ENCODE data around the gene NALCN.

The NALCN gene

DNA sequence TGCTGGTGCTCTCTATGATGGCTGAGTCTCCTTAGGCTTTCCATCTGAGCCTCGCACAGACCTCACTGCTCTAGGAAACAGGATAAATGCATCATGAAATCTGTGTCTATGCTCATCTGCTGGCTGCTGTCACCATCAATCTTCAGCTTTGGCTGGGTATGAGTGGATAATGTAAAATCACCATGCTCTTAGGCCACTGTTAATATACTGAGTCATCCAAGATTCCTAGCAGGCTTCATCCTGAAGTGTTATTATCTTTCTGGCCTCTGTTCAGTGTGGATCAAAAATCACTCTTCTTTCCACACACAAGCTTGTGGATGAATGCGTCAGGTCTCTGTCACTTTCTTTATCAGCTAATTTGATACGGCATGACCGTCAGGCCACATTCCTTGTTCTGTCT is 317.4 kb downstream of the NALCN start:
- DNase-seq: no peak

DNA sequence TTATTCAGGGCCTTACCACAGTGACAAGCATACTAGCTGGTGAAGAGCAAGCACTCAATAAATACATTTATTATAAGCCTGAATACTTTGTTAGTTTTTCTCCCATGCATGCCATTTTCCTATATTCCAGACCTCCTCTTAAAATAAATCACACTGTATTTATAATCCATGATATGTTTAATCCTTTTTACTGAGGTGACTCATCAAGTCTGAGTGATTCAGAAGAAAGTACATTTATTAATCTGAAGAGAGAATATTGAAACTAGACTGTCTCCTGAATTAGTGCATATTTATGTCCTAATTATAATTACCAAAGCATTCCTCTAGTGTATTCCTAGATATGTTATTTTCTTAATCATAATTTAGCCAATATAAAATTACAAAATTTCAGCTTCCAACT is 323.3 kb downstream of the NALCN start:
- DNase-seq: no peak

DNA sequence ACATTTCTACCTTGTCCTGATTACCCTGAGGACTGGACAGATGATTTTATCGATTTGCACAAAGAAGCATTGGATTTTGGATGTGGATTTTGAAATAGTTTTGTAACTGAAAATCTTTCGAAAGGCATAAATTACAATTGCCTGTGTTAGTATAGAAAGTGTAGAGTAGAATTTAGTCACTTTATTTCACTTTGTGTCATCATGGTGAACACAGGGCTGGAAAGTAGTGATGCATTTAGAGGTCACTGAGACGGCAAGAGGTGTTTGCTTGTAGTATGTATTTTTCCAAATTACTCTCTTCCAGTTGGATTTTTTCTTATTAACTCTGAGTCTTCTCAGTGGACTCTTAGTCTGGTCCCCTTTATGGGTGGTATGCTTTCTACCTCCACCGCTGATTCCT is 326.0 kb downstream of the NALCN start:
- no peak for DNase-seq

DNA sequence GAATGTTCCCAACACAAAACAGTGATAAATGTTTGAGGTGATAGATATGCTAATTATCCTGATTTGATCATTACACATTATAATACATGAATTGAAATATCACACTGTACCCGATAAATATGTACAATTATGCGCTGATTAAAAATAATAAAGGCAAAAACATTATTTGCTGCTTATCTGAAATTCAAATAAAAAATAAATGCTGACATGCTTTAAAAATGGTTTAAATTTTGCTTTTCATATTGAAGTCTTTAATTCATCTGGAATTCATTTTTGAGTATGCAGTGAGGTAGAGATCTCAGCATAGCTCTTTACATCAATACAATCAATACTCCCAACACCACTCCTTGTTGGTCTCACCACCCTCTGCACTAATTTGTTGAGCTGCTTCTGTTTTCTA is 330.8 kb downstream of the NALCN start:
- DNase-seq: no peak

DNA sequence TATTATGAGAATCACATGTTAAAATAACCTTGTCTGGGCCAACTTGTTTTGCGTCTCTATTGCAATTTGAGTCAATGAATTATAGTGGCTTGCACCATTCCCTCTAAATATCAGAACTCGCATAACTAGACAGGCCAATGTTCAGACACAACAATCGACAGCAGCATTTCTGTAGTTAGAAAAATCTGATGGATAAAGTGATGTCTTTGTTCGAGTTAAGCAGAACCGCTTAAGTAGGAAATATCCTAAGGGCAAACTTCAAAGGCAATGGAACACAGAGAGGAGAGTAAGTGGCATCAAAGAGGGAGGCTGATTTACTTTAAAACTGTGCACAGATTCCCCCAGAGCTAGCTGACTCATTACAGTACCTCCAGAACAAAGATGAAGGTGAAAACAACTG is 333.9 kb downstream of the NALCN start:
- DNase-seq: no peak

DNA sequence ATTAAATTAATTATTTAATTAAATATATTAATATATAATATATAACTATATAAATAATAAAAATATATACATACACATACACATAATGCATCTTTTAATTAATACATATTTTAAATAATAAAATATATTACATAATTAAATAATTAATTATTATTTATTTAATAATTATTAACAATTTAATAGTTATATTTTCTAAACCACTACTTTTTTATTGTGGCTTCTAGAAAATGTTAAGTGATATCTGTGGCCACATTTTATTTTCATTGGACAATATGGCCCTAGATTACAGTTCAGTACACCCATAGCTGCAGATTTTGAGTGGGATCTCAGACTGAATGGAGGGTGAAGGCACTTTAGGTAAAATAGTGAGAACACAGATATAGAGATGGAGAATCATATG is 335.7 kb downstream of the NALCN start:
- DNase-seq: no peak

DNA sequence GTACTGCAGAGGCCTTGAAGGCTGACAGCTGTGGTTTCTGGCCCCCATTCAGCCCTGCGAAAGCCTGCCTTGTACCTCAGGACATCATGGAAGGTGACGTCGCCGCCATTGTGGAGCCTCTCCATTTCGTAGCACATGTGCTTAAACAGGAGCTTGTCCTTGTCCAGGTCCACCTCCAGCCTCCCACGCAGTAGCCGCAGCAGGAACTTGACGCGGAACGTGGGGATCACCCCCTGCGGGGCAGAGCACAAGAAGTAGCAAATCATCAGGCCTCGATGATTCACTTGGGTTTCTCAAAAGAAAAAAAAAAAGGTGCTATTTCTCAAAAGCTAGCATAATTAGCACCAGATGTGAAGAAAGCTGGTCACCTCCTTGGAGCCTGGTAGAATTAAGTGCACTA is 351.0 kb downstream of the NALCN start:
- DNase-seq: no peak

DNA sequence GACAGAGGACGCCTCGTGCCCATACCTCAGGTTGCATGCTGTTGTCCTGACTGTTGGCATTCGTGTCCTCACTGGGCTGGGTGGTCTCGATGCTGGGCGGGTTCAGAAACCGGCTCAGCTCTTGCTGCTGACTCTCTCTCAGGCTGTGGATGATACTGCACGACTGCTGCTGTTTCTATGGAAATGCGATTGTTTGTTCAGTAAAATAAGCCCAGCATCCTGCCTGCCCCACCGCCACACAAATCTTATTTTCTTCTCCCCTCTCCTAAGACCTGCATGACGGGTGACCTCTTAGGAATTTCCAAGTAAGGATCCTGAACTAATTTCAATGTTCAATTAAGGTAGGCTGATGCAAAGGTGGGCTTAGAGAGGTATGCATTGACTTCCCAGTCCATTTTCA is 356.5 kb downstream of the NALCN start:
- DNase-seq: no peak

DNA sequence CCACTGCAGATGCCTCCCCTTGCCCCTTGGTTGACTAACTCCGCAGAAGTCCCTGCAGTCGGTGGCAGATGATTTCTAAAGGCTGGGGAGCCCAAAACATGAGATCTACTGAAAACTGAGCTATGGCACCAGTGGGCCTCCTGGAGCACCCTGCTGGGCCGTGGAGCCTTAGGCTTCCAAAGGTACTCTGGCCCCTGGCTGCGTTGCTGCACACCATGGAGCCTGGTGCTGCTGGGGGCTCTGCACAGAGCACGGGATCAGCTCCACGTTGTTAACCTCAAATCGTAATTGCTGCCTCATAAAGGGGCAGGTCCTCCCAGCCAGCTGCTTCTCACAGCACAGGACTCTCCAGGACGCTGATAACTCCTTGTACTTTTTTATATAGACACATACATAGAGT is 357.5 kb downstream of the NALCN start:
- no peak for DNase-seq

DNA sequence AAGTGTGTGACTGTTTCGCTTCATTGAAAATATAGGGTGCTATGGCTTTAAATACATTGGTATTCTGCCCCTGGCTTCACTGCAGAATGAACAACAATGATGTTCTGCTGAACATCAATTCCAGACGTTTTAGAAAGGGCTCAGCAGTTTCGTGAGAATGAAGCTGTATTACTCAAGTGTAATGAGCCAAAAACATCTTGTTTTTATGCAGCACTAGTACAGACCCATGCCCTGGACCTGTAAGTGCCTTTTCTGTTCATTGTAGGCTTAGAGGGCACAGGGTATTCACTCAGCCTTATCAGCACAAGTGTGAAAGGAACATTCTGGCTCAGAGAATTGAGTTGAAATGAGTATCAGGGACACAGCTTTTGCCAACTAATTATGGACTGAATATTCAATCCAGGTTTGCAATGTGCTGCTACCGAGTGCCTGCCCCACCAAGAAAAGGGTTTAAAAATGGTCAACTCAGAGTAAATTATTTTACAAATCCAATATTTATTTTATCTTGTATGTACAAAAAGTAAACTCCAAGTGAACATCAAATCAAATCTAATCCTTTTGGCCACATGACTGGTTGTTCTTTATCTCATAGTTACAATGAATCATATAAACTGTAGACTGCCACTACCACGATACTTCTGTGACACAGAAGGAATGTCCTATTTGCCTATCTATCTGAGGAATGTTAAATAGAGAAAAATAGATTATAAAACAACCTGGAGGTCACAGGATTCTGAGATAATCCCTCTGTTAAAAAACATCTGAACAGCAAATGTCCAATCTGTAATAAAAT is 362.8 kb downstream of the NALCN start:
- no peak for DNase-seq

DNA sequence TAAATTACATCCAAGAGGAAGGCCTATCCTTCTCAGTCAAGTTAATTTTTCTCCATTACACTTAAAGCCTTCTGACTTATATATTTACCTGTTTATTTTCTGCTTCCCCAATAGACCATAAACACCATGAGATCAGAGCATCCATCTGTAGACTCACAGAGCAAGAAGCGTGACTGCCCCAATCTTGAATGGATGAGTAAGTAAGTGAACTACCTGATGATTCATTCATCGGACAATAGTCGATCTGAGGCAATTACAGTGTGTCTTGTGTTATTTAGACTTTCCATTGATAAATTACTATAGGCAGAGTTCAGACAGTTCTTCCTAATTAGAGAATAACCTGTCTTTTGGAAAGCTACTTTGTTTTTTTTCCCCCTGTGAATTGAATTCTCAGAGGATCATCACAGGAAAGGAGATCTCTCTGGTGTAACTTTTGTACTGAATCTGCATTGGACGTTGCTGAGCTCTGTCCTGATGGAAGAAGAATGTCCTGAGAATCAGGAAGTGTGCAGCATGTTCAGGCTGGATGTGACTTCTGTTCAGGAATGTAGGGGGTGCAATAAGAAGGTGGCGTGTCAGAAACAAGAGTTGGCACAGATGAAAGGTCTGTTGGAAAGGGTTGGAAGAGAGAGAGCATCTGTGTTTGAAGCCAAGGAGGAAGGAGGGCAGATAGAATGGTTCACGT is 367.0 kb downstream of the NALCN start:
- no peak for DNase-seq

DNA sequence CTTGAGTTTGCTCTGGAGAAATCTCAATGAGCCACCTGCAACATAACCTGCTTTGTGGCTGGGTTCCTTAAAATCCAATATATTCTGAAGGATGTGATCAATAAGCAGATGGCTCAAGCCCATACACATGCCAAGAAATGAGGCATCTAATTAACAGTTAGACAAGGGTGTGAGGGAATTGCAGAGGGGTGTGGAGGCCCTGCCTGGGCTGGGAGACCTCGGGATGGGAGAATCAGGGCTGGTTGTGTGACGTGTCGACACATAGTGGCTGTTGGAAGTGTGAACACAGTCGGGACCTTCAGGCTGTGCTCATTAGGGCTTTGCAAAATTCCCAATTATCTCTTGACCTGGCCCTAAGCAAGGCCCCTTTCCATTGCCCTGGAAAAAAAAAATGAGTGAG is 379.8 kb downstream of the NALCN start:
- no peak for DNase-seq

DNA sequence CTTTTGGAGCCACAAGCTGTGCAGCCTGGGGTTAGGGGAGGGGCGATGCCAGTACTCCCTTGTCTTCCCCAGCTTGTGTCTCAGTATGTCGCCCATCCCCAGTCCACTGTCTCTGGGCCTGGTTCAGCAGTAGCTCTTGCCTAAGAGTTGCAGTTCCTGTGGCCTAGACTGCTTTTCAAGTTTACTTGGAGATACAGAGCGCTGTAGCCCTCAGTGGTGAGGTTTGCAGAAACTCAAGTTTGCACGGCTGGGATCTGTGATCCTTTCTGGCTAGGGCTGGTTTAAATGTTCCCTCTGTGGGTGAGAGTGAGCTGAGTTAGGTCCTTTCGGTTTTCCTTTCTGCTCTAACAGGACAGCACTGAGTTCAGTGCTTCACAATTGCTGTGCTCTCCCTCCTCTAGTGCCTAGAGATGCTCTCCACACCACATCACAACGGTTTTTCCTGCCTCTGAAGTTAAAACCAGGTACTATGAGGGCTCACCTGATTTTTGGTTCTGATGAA is 381.1 kb downstream of the NALCN start:
- no peak for DNase-seq

DNA sequence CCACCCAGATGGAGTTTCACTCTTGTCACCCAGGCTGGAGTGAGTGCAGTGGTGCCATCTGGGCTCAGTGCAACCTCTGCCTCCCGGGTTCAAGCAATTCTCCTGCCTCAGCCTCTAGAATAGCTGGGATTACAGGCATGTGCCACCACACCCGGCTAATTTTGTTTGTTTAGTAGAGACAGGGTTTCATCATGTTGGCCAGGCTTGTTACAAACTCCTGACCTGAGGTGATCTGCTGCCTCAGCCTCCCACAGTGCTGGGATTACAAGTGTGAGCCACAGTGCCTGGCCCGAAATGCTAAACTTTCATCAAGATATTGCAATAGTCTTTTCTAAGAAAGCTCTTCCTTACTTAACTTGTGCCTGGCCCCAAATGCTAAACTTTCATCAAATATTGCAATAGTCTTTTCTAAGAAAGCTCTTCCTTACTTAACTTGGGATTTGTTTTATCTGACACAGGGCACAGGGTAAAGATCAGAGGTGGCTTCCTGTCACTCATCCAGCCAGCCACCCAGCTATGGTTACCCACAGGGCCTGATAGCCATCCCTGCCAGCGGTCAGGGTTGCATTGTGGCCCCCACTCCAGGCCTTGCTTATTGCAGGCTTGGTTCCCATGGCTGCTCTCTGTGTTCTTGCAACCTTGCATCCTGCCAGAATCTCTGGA is 389.4 kb downstream of the NALCN start:
- no peak for DNase-seq

DNA sequence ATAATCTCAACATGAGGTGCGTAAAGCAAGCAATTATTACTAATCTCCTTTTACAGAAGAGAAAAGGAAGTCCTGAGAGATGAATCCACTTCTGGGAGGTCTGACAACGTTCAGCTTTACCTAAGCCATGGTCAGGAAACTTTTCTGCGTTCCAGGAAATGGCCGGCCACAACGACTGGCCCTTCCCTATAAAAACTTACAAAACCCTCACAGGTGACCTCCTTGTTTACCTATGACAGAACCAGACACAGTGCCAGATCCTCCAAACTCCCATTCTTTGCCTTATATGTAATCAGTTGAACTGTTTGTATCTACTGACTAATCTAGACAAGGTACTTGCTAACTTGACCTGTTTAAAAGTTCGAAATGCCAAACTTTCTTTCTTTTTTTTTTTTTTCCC is 390.0 kb downstream of the NALCN start:
- DNase-seq: no peak

DNA sequence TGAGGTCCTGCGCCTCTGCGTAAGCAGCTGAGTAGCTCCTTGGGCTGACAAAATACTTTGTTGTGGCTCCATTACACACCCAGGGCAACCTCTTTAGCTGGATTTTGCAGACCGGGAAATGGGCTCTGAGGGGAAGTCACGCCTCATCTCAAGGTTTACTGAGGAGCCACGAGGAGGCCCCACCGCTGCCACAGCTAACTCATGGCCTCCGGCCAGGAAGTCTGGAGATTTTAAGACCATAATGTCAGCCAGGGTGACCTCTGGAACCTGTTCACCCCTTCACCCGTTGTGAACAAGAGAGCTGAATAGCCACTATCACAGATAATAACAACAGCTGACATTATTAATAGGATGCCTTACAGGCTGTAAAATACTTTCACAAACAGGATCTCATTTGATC is 390.4 kb downstream of the NALCN start:
- no peak for DNase-seq

DNA sequence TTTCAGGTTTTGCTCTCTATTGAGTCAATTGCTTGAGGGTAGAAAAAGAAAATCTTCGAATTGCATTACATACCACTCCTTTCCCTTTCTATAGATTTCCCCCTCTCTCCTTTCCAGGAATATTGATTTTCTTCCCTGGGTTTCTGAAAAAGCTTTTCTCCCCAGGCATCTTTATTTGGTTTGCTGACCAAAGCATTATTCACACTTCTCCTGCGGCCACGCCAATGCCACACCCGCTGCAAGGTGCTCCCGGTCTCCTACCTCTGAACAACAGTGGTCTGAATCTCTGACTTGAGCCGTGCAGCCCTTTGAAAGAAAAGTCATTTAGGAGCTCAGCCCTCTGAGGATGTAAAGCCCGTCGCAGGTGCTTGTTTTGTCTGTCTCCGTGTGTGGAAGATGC is 390.8 kb downstream of the NALCN start:
- no peak for DNase-seq

DNA sequence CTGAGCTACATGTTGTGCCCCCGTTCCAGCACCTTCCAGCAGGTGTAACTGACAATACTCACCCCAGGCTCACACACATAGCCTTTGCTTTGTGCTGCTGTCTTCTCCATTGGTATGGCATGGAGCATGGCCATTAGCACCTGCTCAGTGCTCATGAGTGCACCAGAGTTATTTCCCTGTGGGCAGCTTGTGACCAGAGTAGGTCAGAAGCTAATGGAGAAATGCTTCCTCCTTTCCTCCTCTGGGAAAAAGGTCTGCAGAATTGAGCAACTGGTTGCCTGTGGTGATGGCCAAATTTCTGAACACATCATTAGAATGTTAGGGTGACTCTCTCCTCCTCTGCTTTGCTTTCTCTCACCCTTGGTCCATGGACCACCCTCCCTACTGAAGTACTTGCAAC is 397.2 kb downstream of the NALCN start:
- no peak for DNase-seq

DNA sequence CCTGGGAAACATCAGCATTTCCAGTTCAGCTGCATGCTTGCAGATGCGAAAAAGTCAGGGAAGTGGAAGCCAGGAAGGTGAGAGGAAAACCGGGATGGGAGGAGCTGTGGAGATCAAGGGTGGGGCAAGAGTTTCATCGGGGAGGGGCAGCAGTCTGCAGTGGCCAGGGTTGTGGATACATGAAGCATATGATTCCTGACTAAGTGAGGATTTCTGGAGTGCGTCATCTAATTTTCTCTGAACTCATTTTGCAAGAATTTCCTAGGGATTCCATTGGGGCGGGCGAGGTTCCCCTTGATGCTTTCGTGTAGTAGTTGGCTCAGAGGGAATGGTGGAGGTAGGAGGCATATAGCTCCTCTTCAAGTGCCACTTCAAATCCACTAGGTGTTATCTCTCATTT is 397.6 kb downstream of the NALCN start:
- no peak for DNase-seq

DNA sequence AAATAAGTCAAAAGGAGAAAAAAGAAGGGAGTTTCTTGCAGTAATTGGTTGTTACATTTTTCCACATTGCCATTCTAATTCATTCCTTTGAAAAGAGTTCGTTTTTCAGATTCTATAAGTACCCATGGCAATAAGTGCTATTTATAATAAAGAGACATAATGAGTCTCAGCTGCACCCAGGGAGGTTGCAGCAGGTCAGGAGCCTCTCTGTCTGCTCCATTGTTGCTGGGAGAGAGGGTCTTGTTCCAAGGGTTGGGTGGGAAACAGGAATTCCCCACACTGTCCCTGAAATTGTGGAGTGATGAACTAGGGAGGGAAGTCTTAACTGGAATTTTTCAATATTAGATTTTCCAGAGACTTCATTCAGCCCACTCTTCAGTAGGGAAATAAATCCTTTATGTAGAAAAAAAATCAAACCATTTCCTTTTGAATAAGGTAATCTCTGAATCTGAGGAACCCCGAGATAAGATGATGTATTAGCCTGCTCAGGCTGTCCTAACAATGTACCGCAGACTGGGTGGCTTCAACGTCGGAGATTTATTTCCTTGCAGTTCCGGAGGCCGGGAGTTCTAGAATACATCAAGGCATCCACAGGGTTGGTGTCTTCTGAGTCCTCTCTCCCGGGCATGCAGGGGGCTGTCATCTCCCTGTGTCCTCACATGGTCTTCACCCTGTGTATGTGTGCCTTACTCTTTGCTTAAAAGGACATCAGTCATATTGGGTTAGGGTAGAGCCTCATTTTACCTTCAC is 399.0 kb downstream of the NALCN start:
- DNase-seq: no peak

DNA sequence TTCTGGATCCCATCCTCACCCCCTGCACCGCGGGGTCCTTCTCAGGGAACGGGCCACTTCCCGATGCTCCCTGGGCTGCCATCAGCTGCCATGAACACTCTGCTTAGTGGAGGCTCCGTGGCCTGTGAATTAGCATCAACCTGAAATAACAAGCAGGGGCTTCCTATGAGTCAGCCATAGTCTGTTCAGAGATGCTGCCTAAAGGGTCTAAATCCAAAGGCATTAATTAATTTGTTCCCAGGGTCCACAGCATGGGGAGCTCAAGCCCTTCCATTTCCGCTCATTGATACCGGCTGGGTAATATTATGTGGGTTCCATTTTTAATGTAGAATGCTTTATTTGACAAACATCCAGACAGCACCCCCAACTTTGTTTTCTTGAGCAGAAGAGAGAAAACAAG is 399.8 kb downstream of the NALCN start:
- DNase-seq: no peak

DNA sequence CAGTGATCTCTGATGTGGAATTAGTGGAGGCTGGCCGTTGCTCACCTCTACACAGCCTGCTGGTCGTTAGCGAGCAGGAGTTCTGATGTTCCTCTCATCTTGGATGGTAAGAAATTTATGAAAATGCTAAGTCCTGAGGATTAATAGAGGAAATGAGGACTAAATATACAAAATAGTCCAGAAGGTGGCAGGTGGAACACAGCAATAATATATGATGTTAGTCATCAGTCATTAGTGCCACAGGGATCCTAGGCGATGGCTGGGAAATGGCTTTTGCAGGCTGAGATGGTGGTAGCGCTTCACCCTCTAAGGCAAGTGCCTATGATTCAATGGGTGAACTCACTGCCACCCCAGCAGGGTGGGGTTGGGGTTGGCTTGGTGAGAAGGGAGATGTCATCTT is 403.1 kb downstream of the NALCN start:
- DNase-seq: no peak

DNA sequence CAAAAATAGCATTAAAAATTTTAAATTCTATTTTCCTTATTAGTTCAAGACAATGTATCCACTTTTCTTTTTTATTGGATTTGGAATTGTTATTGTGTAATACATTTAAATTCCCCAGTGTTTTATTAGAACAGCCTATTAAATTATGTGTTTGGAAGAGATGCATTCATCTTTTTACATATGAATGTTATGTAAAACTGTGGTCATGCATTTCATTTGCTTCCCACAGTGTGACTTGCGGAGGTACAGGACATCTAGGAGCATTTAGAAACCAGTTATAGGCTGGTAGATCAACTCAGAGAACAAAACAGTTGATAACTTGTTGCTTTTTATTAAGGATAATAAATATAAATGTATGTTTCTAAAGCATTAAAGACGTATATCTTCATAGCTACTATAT is 406.2 kb downstream of the NALCN start:
- no peak for DNase-seq
